NCI-H1417 treated with DMSO at 0.1 percent for 48 hours (cell line): Measurements from ENCODE around the gene TTC21B.
"Not testable (repeated sequence)": the region's sequence is repeated elsewhere in the genome, so short reads cannot be mapped to it uniquely, and the experiment has no call there.

Experiments used
- DNase-seq: peaks from one replicate; lab custom pipeline; 2025; lab: John Stamatoyannopoulos, UW

TTC21B gene

GRCh38 chr2:165953655-165954606 is at the start of gene TTC21B:
Gene TTC21B, minus strand, starts transcription at chr2:165953776. Its CDS starts 71 bp downstream, at chr2:165953705.
- DNase-seq: peak; percentile 35

DNA sequence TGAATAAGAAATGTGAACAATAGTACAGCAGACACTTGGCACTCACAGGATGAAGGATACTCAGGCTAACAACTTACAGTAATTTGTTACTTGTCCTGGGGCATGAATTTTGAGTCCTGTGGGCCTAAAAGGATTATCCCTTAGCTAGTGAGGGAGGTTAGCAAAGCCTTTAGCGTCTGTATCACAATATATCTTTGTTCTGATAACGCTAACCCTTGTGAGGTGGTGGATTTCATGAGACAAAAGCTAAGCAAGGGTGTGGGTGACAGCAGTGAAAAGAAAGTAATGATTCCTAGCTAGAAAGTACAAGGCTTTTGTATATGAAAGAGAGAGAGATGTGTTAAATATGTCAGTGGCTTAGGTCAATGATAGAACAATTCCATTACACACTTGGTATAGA is 46.8 kb upstream of the TTC21B start:
- no peak for DNase-seq

DNA sequence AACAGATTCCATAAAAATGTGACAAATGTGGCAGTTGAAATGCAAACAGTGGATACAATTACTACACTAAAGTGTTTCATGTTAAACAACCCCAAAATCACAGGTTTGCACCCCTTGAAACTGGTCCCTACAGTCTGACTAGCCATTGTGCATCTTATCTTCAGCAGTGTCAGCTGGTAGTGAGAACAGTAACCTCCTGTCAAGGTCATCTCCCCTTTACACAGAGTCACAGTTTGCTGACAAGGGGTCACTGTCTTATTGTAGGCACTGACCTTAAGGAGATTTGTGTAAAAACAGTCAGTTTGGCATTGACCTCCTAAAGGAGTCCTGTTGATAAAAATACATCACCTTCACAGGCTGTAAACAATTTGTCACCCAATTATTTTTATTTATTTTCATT is 37.3 kb upstream of the TTC21B start:
- DNase-seq: no peak

GRCh38 chr2:165989851-165990250 is 36.3 kb upstream of the TTC21B start:
- DNase-seq: no peak

GRCh38 chr2:165985120-165985519 is 31.5 kb upstream of the TTC21B start:
- DNase-seq: no peak

DNA sequence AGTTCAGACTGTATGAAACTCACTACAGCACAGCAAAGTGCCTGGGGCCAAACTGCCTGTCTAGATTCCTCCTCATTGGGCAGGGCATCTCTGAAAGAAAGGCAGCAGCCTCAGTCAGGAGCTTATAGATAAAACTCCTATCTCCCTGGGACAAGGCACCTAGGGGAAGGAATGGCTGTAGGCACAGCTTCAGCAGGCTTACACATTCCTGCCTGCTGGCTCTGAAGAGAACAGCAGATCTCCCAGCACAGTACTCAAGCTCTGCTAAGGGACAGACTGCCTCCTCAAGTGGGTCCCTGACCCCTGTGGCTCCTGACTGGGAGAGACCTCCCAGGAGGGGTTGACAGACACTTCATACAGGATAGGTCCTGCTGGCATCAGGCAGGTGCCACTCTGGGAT is 18.6 kb upstream of the TTC21B start:
- not testable (repeated sequence) for DNase-seq

DNA sequence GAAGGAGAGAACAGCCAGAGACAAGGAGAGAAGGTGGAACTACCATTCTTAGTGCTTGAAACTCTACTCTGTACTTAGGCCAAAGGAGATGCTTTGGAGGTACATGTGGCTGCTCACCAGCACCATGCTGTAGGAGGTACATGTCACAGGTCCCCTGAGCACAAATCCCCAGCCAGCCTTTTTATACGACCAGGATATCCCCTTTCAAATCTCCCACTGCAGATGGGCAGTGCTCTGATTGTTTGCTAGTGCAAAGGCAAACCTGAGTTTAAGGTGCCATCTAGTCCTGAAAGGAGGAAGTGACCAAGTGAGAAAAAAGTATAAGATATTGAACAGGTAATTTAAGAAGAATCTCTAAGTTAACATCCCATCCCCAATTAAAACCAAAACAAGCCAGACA is 17.1 kb upstream of the TTC21B start:
- DNase-seq: no peak

- DNase-seq: no peak
Measured at GRCh38 chr2:165969227-165969626, 15.7 kb upstream of the TTC21B start.

DNA sequence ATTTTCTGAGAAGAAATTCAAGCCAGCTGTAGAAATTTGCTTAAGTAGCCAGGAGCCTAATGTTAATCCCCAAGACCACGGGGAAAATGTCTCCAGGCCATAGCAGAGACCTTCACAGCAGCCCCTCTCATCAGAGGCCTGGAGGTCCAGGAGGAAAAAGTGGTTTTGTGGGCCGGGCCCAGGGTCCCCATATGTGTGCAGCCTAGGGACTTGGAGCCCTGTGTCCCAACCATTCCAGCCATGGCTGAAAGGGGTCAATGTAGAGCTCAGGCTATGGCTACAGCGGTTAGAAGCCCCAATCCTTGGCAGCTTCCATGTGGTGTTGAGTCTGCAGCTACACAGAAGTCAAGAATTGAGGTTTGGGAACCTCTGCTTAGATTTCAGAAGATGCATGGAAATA is 14.2 kb upstream of the TTC21B start:
- DNase-seq: no peak

DNA sequence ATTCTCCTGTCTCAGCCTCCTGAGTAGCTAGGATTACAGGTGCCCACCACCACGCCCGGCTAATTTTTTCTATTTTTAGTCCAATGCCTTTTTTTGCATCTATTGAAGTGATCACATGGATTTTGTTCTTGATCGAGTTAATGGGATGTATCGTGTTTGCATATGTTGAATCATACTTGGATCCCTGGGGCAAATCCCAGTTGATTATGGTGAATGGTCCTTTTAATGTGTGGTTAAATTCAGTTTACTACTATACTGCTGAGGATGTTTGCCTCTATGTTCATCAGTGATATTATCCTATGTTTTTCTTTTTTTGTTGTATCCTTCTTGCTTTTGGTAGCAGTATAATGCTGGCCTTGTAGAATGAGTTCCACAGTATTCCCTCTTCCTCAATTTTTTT is 8.2 kb upstream of the TTC21B start:
- no peak for DNase-seq

- no peak for DNase-seq
Measured at GRCh38 chr2:165959371-165959770, 5.8 kb upstream of the TTC21B start.

DNA sequence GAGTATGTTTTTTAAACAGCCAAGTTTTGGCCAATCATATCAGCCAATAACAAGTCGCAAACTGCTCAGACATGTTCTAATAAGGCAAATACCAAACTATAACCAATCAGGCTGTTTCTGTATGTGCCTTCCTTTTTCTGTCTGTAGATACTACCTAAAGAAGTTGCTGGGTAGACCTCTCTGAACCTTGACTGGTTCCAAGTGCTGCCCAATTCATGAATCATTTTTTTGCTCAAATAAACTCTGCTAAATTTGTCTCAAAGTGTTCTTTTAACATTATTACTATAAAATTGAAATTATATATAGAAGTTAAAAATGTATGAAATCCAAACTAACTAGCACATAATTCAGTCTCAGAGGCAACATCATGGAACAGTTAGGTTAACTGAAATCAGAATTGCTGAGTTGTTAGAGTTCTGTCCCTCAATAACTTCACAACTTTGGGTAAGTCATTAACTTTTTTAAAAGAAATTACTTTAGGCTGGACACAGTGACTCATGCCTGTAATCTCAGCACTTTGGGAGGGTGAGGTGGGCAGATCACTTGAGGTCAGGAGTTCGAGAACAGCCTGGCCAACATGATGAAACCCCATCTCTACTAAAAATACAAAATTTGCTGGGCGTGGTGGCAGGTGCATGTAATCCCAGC is 4.9 kb upstream of the TTC21B start:
- DNase-seq: no peak

GRCh38 chr2:165957030-165957675 is 3.6 kb upstream of the TTC21B start:
- DNase-seq: no peak

- no peak for DNase-seq
Measured at GRCh38 chr2:165953306-165953654, 296 bp downstream of the TTC21B start.

DNA sequence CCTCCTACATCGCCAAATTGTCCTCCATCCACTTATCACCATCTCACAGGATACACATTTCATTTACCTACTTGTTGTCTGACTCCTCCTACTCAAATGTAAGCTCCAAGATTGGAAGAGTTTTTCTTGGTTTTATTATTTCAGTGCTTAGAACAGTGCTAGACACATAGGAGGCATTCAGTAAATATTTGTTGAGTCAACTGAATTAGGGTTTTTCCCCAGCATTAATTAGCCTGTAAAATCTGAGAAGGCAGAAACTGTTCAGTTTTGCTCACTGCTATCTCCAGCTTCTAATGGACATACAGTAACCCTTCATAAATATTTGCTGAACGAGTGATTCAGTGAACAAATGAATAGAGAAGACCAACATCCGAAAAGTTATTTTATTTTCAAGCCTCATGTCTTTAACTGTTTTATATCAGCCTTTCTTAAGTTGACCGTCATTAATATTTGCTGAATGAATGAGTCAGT is 800 bp downstream of the TTC21B start:
- DNase-seq: no peak

GRCh38 chr2:165952085-165952484 is 1.5 kb downstream of the TTC21B start:
- no peak for DNase-seq

GRCh38 chr2:165950438-165950837 is 3.1 kb downstream of the TTC21B start:
- DNase-seq: no peak

- no peak for DNase-seq
Measured at GRCh38 chr2:165941827-165942226, 11.7 kb downstream of the TTC21B start.

DNA sequence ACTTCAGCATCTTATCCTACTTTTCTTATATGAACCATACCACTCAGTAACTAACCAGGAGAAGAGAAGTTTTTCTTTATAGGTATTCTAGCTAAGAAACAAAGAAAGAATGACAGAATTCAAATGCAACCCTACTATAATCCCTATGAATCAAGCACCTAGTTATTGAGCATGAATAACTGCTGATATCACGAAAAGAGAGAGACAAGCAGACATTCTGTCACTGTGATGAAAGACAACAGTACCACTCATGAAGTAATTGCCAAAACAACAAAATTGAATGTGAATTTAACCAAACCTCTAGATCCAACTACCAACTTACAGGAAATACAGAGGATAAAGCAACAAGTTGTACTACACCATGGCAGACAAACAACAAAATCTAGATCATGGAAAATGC is 15.3 kb downstream of the TTC21B start:
- no peak for DNase-seq

GRCh38 chr2:165933211-165933910 is 20.2 kb downstream of the TTC21B start:
- no peak for DNase-seq

GRCh38 chr2:165927774-165928173 is 25.8 kb downstream of the TTC21B start:
- DNase-seq: no peak

- DNase-seq: no peak
Measured at GRCh38 chr2:165927353-165927752, 26.2 kb downstream of the TTC21B start.
